Measurements from ENCODE around the gene NBEA. TPM values are rescaled to one million over a fixed set of nuclear protein-coding genes. Genes with fewer than 3 reads are reported as not detected.

Gene NBEA
- total RNA-seq, 1 experiment from 2014 or later = 4.1 TPM

- CTCF ChIA-PET = no interaction called here
- Histone ChIP-seq H3K9me3 (ENCODE audit: control insufficient read depth in 1 of 2, insufficient read depth in 1 of 2, low read depth in 1 of 2, low read length in 2 of 2) (no peaks in the 10 kb centered on the region), H3K4me1 (ENCODE audit: control insufficient read depth in 1 of 2, insufficient read depth in 2 of 2, low read length in 2 of 2) (peaks cover 4 to 6% of the 10 kb centered on the region in 2 experiments; a peak in 2 of 4 replicates), H4K20me1 (ENCODE audit: insufficient read depth) (no peaks in the 10 kb centered on the region), H3K27me3 (ENCODE audit: insufficient read depth, low read length) (0 out of 2 replicates have a peak, but pooled peaks cover 3% of the 10 kb centered on the region), H3K36me3 (ENCODE audit: control insufficient read depth in 1 of 2, insufficient read depth in 2 of 2, low read length in 2 of 2) (no peaks in the 10 kb centered on the region), H3K27ac (ENCODE audit: low read depth, low read length) (no peak overlapping the region), H3K4me2 (ENCODE audit: low read length) (no peak overlapping the region), H2AFZ (ENCODE audit: low read depth, low read length, poor library complexity, severe bottlenecking) (no peak overlapping the region), H3K9me2 (ENCODE audit: insufficient read depth) (no peaks in the 10 kb centered on the region), H3K4me3 (replicated peaks in 1 of 2; ENCODE audit: low read depth in 1 of 2, low read length in 2 of 2) (no peak overlapping the region), H3K9ac (ENCODE audit: low read length) (no peak overlapping the region), H3K79me2 (ENCODE audit: insufficient read depth, low read length) (no peaks in the 10 kb centered on the region)
- intact Hi-C loops (cut with micrococcal nuclease) = no loop called here
- POLR2A ChIA-PET = no interaction called here
- RAD21 ChIA-PET (ENCODE audit: low non-redundant PET in 1 of 2, low total read pairs in 2 of 2, uncharacterized antibody in 2 of 2, unreplicated experiment in 2 of 2) = no interaction called here
- no peak for TF ChIP-seq POLR2AphosphoS5 (IDR thresholded peaks at IDR 0.05; ENCODE audit: low read depth, low read length)
- no peak for TF ChIP-seq MAX (IDR thresholded peaks at IDR 0.05)
- no peak for TF ChIP-seq REST (IDR thresholded peaks at IDR 0.05; ENCODE audit: low read depth)
- no peak for TF ChIP-seq ELF1 (IDR thresholded peaks at IDR 0.05; ENCODE audit: borderline replicate concordance, low read depth)
- TF ChIP-seq SIN3A (IDR thresholded peaks at IDR 0.05; ENCODE audit: low read depth) = no peak
- no peak for TF ChIP-seq ZBTB33 (IDR thresholded peaks at IDR 0.05; ENCODE audit: extremely low read depth, insufficient replicate concordance, low read length)
- no peak for TF ChIP-seq SRF (IDR thresholded peaks at IDR 0.05; ENCODE audit: low read depth)
- TF ChIP-seq YY1 (IDR thresholded peaks at IDR 0.05; ENCODE audit: extremely low read depth, insufficient replicate concordance, low read depth, low read length) = no peak
- no peak for TF ChIP-seq ATF3 (IDR thresholded peaks at IDR 0.05)
- no TSS peak for BruUV-seq (replicated peaks)
- DNase-seq (ENCODE audit: low read depth, low spot score) = no peak
- no peak for ATAC-seq
Observed at GRCh38 chr13:35697186-35697730, 755.2 kb downstream of the NBEA start.
